Right lobe of liver (tissue), 4 donors: Measurements from ENCODE around the gene SMIM44.

ENCODE experiments used
- CTCF ChIP-seq, 4 donors: fragments of 200-600 bp in 3 of 4; fragments of 450-650 bp in 1 of 4; IDR thresholded peaks; one replicate each; pipeline versions ENCODE4 v1.5.1 to v1.8.0; 2016 to 2022; ENCODE audit warnings: antibody characterized with exemption in 4 of 4, mild to moderate bottlenecking in 2 of 4
- POLR2A ChIP-seq: fragments of 450-650 bp; IDR thresholded peaks from one replicate; pipeline ENCODE4 v1.6.1; 2017; ENCODE audit warnings: antibody characterized with exemption, mild to moderate bottlenecking
- donor health status: DM: no; HTN: no; CAD: no.
- donor health status: DM: no; HTN: no; CAD: no.
- donor health status: DM: no; HTN: yes; CAD: no.

- TF ChIP-seq CTCF (IDR thresholded peaks at IDR 0.05) = no peak
- no peak for TF ChIP-seq POLR2A
Observed at GRCh38 chr19:3516675-3517207, 33.5 kb upstream of the SMIM44 start.
